ENCODE measurements around the gene UGCG. TPM values are rescaled to one million over a fixed set of nuclear protein-coding genes. Genes with fewer than 3 reads are reported as not detected.
A peak's percentile ranks its signal among the peaks of the same experiment; 100 is the strongest.
"Not testable (repeated sequence)": the region's sequence is repeated elsewhere in the genome, so short reads cannot be mapped to it uniquely, and the experiment has no call there.

UGCG gene
- total and polyA plus RNA-seq, 12 donors = 11.1 to 42.6 (median 13.6) TPM

DNA sequence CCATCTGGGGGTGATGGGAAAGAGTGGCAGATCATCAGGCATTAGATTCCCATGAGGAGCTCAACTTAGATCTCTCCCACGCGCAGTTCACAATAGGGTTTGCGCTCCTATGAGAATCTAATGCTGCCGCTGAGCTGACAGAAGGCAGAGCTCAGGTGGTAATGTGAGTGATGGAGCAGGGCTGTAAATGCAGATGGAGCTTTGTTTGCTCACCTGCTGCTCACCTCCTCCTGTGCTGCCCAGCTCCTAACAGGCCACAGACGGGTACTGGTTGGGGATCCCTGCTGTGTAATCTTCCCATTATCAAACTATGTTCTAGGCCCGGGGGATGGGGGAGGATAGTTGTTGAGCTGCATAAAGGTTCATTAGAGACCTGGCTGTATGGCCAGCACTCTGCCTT is 58.4 kb downstream of the UGCG start:
- Histone ChIP-seq H3K9me3 (no peaks in the 10 kb centered on the region), H3K27ac (no peak overlapping the region), H3K4me3 (no peak overlapping the region), H3K27me3 (no peaks in the 10 kb centered on the region), H3K4me1 (peaks cover 4 to 49% (median 13%) of the 10 kb centered on the region in 9 donors), H3K36me3 (no peaks in the 10 kb centered on the region)
- 78 to 84% methylated on average over 6 of the region's 6 CpGs for WGBS, 2 donors
- no peak for ATAC-seq
- DNase-seq = no peak
- intact Hi-C loops (cut with DNase I) = no loop called here
- TF ChIP-seq, protein P1, sequence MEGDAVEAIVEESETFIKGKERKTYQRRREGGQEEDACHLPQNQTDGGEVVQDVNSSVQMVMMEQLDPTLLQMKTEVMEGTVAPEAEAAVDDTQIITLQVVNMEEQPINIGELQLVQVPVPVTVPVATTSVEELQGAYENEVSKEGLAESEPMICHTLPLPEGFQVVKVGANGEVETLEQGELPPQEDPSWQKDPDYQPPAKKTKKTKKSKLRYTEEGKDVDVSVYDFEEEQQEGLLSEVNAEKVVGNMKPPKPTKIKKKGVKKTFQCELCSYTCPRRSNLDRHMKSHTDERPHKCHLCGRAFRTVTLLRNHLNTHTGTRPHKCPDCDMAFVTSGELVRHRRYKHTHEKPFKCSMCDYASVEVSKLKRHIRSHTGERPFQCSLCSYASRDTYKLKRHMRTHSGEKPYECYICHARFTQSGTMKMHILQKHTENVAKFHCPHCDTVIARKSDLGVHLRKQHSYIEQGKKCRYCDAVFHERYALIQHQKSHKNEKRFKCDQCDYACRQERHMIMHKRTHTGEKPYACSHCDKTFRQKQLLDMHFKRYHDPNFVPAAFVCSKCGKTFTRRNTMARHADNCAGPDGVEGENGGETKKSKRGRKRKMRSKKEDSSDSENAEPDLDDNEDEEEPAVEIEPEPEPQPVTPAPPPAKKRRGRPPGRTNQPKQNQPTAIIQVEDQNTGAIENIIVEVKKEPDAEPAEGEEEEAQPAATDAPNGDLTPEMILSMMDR (IDR thresholded peaks at IDR 0.05) = no peak

DNA sequence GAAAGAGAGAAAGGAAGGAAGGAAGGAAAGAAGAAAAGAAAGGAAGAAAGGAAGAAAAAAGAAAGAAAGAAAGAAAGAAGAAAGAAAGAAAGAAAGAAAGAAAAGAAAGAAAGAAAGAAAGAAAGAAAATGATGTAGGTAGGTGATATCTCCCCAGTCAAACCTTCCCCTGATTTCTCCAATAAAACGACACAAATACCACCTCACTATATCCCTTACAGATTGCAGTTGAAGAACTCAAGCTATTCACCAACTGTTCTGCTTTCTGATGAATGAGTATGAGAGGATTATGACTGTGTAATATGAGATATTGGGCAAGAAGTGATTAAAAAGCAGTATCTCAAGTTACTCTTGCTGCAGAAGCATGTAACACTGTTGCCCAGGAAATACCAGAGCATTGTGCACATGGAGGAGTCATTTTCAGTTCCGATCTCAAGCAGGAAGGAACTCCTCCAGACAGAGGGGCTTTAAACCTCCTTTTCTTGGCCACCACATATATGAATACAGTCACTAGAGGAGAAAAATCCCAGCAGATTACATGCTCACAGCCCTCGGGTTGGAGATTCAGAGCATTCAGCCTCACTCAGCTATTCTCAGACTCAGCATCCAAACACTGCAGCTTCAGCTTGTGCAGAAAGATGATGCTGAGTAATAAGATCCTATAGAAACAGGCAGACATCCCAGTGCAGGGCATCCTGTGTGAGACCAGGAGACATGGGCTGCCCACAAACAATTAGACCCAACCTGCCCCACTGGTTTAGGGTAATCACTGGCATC is 61.4 kb downstream of the UGCG start:
- TF ChIP-seq, protein P1 (IDR thresholded peaks at IDR 0.05) = no peak
- 15 to 26% methylated on average over 3 of the region's 3 CpGs for WGBS, 2 donors
- H3K4me1 ChIP-seq = peaks cover 4 to 49% (median 13%) of the 10 kb centered on the region in 9 donors
- no peaks in the 10 kb centered on the region for H3K27me3 ChIP-seq
- intact Hi-C loops (cut with DNase I) = no loop called here
- H3K9me3 ChIP-seq = no peaks in the 10 kb centered on the region
- peak overlapping the region in 2 of 10 donors; percentile 26 to 76 for H3K27ac ChIP-seq
- ATAC-seq (peak in 6 of 8 donors; percentile 41 to 76 (median 51)), DNase-seq (no peak)
- no peaks in the 10 kb centered on the region for H3K36me3 ChIP-seq
- H3K4me3 ChIP-seq = peak overlapping the region in 1 of 10 donors; percentile 2

DNA sequence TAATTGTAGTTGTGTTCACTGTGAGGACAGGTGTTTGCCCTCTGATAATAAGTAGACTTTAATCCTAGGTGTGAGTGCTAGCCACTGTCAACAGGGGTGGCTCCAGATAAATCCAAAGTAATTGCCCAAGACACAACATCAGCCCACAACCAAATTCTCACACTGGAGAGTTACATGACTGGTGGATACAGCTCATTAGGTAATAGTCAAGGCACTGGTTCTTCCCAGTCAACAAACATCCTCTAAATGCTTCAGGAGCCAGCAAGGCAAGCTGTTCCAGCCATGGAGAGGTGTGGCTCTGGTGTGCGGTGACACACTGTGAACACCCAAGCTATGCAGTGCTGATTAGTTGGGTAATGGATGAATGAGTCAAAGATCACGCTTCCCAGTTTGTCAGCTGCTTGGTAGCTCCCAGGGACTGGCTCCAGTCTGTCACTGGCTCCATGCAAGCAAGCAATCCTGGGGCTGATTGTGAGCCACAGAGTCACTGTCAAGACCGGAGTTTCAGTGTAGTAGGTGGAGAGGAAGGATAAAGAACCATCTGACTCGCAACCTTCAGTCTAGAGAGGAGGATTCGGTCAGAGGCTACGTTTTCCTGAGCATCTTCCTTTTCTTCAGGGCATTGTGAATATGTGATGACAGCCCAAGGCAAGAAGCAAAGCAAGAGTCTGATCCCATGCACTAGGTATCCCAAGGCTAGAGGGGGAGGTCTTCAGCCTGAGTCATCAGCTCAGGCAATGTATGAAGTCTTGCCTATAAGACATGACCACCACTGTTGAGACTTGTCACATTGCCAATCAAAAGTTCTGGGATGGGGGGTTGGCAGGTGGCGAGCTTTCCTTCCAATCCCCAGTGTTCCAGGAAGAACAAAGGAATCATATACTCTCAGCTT is 63.1 kb downstream of the UGCG start:
- ATAC-seq (peak in 7 of 8 donors; percentile 34 to 94 (median 71)), DNase-seq (peak in 1 of 2 donors; percentile 13)
- Histone ChIP-seq H3K36me3 (no peaks in the 10 kb centered on the region), H3K27me3 (no peaks in the 10 kb centered on the region), H3K4me3 (no peak overlapping the region), H3K9me3 (no peaks in the 10 kb centered on the region), H3K27ac (peak overlapping the region in 1 of 10 donors; percentile 76), H3K4me1 (peaks cover 4 to 37% (median 13%) of the 10 kb centered on the region in 9 donors)
- WGBS, 2 donors = 68 to 70% methylated on average over 7 of the region's 7 CpGs
- TF ChIP-seq, protein P1 (IDR thresholded peaks at IDR 0.05) = no peak
- intact Hi-C loops (cut with DNase I) = no loop called here

DNA sequence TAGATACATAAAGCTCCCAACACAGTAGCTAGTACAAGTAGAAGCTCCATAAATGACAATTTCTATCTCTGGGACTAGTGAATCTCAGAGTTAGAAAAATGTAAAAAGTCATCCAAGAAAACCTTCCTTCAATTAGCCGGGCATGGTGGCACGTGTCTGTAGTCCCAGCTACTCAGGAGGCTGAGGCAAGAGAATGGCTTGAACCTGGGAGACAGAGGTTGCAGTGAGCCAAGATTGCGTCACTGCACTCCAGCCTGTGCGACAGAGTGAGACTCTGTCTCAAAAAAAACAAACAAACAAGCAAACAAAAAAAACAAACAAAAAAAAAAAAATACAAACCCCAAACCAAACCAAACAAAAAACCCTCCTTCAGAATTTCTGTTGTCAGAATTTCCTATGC is 63.9 kb downstream of the UGCG start:
- H3K27me3 ChIP-seq; intact Hi-C loops (cut with DNase I); H3K9me3 ChIP-seq; H3K4me3 ChIP-seq; H3K36me3 ChIP-seq; DNase-seq; ATAC-seq; H3K27ac ChIP-seq: not testable (repeated sequence)
- WGBS, 2 donors = 87 to 91% methylated on average over 4 of the region's 4 CpGs
- peaks cover 4 to 37% (median 13%) of the 10 kb centered on the region in 9 donors for H3K4me1 ChIP-seq

All from heart right ventricle (tissue), 16 donors.